Measurements from ENCODE around the gene LCE6A.

LCE6A gene

GRCh38 chr1:152842556-152842955 lies at the start of gene LCE6A:
Gene LCE6A, plus strand, starts transcription at chr1:152842856. Its CDS starts 665 bp downstream, at chr1:152843521.
- no peak for DNase-seq (ENCODE audit: low read depth in 2 of 2)

GRCh38 chr1:152795686-152796085 lies 47.0 kb upstream of the LCE6A start:
- no peak for DNase-seq (ENCODE audit: low read depth in 2 of 2)

- no peak for DNase-seq (ENCODE audit: low read depth in 2 of 2)
Measured at GRCh38 chr1:152796421-152796820, 46.2 kb upstream of the LCE6A start, which contains the start of gene LCE1D. Gene LCE1D, plus strand, starts transcription at chr1:152796721. Its CDS starts 1,074 bp downstream, at chr1:152797795.

- DNase-seq (ENCODE audit: low read depth in 2 of 2): no peak
Measured at GRCh38 chr1:152801333-152801732, 41.3 kb upstream of the LCE6A start.

- DNase-seq (ENCODE audit: low read depth in 2 of 2): no peak
Measured at GRCh38 chr1:152806576-152806975, 36.1 kb upstream of the LCE6A start, which contains the start of gene LCE1C. Gene LCE1C, minus strand, starts transcription at chr1:152806651. Its CDS starts 1,173 bp downstream, at chr1:152805478.

GRCh38 chr1:152811050-152811449 lies 31.6 kb upstream of the LCE6A start:
- no peak for DNase-seq (ENCODE audit: low read depth in 2 of 2)

- DNase-seq (ENCODE audit: low read depth in 2 of 2): no peak
Measured at GRCh38 chr1:152811671-152812070, 31.0 kb upstream of the LCE6A start, which contains the start of gene LCE1B. Gene LCE1B, plus strand, starts transcription at chr1:152811971. Its CDS starts 476 bp downstream, at chr1:152812447.

GRCh38 chr1:152817309-152817708 lies 25.3 kb upstream of the LCE6A start:
- no peak for DNase-seq (ENCODE audit: low read depth in 2 of 2)

- DNase-seq (ENCODE audit: low read depth in 2 of 2): no peak
Measured at GRCh38 chr1:152823294-152823693, 19.4 kb upstream of the LCE6A start.

- no peak for DNase-seq (ENCODE audit: low read depth in 2 of 2)
Measured at GRCh38 chr1:152824964-152825363, 17.7 kb upstream of the LCE6A start.

GRCh38 chr1:152827173-152827572 lies 15.5 kb upstream of the LCE6A start, which contains the start of gene LCE1A:
Gene LCE1A, plus strand, starts transcription at chr1:152827473. Its CDS starts 0 bp downstream, at chr1:152827473.
- DNase-seq (ENCODE audit: low read depth in 2 of 2): no peak

- no peak for DNase-seq (ENCODE audit: low read depth in 2 of 2)
Measured at GRCh38 chr1:152836870-152837269, 5.8 kb upstream of the LCE6A start.

GRCh38 chr1:152855661-152856060 lies 13.0 kb downstream of the LCE6A start:
- no peak for DNase-seq (ENCODE audit: low read depth in 2 of 2)

GRCh38 chr1:152858062-152858461 lies 15.4 kb downstream of the LCE6A start:
- no peak for DNase-seq (ENCODE audit: low read depth in 2 of 2)

GRCh38 chr1:152859696-152860095 lies 17.0 kb downstream of the LCE6A start, which contains the start of gene LCE7A:
Gene LCE7A, plus strand, starts transcription at chr1:152859996. Its CDS starts 702 bp downstream, at chr1:152860698.
- no peak for DNase-seq (ENCODE audit: low read depth in 2 of 2)

GRCh38 chr1:152860129-152860528 lies 17.5 kb downstream of the LCE6A start:
- no peak for DNase-seq (ENCODE audit: low read depth in 2 of 2)

GRCh38 chr1:152861374-152861773 lies 18.7 kb downstream of the LCE6A start:
- no peak for DNase-seq (ENCODE audit: low read depth in 2 of 2)

GRCh38 chr1:152864443-152864842 lies 21.8 kb downstream of the LCE6A start:
- no peak for DNase-seq (ENCODE audit: low read depth in 2 of 2)

- no peak for DNase-seq (ENCODE audit: low read depth in 2 of 2)
Measured at GRCh38 chr1:152866321-152866720, 23.7 kb downstream of the LCE6A start.

- DNase-seq (ENCODE audit: low read depth in 2 of 2): peak; percentile 17 to 44
Measured at GRCh38 chr1:152869808-152870419, 27.3 kb downstream of the LCE6A start.

- no peak for DNase-seq (ENCODE audit: low read depth in 2 of 2)
Measured at GRCh38 chr1:152870831-152871730, 28.4 kb downstream of the LCE6A start.

- DNase-seq (ENCODE audit: low read depth in 2 of 2): no peak
Measured at GRCh38 chr1:152871731-152872126, 29.1 kb downstream of the LCE6A start.
